Astrocyte of the spinal cord (primary cell): ENCODE data around the gene IFNL4.

Source experiments
- DNase-seq: peaks from one replicate; pipeline ENCODE4 v3.0.0; 2011; ENCODE audit warnings: low read depth, low spot score
- H3K4me3 ChIP-seq: 2 replicates; pipeline ENCODE4 v1.5.1; 2011; ENCODE audit warnings: low read depth, mild to moderate bottlenecking, low read length, moderate library complexity
- CTCF ChIP-seq: IDR thresholded peaks from 2 replicates; pipeline ENCODE4 v1.5.1; 2012; ENCODE audit warnings: low read depth, mild to moderate bottlenecking, low read length, inconsistent platforms
- in situ Hi-C: cut with HindIII; loops from 2 replicates; pipeline ENCODE4 v1.10.0; 2017; ENCODE audit warnings: low sequenced_read_pairs

Gene IFNL4

DNA sequence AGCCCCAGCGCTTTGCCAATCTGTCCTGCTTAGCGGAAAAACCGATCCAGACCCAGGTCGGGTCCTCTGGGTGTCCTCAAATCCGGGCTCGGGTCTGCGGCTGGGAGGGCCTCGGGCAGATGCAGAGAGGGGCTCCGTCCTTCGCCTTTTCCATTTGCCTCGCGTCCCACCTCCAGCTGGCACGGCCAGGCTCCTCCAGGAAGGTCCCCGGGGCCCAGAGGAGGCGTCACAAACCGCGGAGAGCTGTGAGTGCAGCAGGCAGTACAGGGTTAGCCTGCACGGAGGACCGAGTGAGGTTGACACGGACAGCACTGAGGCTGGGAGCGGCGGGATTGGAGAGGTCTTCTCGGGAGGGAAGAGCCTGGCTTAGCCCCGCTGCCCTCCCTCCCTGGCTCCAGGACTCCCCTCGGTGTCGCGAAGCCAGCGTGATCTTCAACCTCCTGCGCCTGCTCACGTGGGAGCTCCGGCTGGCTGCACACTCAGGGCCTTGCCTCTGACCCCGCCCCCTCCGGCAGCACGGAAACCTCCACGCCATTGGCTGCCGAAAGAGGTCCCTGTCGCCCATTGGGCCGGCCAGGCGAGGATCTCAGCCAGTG lies 16.8 kb upstream of the IFNL4 start:
- in situ Hi-C loops = no loop called here
- no peak for TF ChIP-seq CTCF
- DNase-seq = no peak
- H3K4me3 ChIP-seq = no peak overlapping the region

DNA sequence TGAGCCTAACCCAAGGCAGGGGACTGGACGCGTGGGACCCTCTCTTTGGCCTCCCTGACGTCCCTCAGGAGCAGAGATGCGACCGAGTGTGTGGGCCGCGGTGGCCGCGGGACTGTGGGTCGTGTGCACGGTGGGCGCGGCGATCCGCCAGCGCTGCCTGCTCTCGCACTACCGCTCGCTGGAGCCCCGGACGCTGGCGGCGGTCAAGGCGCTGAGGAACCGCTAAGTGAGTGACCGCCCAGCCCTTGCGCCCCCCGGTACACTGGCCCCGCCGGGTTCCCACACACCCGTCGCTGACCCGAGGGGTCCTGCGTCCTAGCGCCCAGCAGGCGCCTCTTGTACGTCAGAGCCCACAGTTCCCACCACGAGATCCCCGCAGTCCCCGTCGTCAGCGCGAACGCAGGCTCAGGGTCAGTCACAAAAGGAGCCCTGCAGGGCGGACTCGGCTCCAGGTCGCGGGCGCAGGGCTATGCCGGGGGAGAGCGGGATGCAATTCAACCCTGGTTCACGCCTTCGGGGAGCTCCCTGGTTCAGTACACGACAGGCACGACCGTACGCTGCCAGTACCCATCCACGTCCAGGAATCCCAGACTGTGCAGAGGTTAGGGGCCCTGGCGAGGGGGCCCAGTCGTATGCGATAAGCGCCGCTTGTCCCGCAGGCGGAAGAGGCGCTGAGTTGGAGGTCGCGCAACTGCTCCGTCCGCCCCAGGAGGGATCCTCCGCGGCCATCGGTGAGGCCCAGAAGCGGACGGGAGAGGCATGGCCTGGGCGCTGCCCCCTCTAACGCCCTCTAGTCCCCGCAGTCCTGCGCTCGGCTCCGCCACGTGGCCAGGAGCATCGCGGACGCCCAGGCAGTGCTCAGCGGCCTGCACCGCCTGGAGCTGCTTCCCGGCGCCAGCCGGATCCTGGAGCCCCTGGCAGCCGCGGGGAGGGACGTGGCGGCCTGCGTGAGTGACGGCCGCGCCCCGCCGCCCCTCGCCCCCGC lies 15.9 kb upstream of the IFNL4 start:
- no peak overlapping the region for H3K4me3 ChIP-seq
- in situ Hi-C loops = no loop called here
- no peak for DNase-seq
- no peak for TF ChIP-seq CTCF

GRCh38 chr19:39263912-39264305 lies 15.3 kb upstream of the IFNL4 start:
- no peak overlapping the region for H3K4me3 ChIP-seq
- in situ Hi-C loops = no loop called here
- no peak for TF ChIP-seq CTCF
- DNase-seq = no peak

DNA sequence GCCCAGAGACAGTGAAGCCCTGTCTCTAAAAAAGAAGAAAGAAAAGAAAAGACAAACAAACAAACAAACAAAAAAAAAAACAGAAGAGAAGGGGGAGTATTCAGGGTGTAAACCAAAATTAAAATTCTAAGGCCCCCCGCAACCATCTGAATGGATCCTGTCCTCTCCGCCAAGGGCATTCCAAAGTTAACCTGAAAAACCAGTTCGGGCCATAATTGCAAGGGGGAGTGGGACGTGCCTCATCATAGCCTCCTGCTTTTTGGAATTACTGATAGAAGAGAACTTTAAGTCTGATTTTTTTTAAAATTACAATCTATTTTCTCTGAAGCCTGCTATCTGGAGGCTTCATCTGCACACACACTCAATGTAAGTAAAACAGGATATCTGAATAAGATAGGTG lies 13.8 kb upstream of the IFNL4 start:
- H3K4me3 ChIP-seq = no peak overlapping the region
- in situ Hi-C loops = no loop called here
- DNase-seq = no peak
- TF ChIP-seq CTCF = no peak

GRCh38 chr19:39261704-39262103 lies 13.0 kb upstream of the IFNL4 start:
- no peak for DNase-seq
- TF ChIP-seq CTCF = no peak
- in situ Hi-C loops = no loop called here
- no peak overlapping the region for H3K4me3 ChIP-seq

DNA sequence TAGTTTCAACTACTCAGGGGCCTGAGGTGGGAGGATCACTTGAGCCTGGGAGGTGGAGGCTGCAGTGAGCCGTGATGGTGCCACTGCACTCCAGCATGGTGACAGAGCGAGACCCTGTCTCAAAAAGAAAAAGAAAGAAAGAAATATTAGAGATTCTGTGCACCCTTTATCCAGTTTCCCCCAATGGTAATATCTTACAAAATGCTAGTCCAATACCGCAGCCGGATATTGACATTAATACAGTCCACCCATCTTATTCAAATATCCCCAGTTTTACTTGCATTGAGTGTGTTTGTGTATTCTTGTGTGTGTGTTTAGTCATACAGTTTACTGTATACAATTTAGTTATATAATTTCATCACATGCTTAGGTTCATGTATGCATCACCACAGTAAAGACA lies 8.6 kb upstream of the IFNL4 start:
- in situ Hi-C loops = no loop called here
- H3K4me3 ChIP-seq = no peak overlapping the region
- no peak for TF ChIP-seq CTCF
- no peak for DNase-seq
